ENCODE results near the gene TMEM179.

- no peak for TF ChIP-seq EZH2 (IDR thresholded peaks at IDR 0.05; ENCODE audit: insufficient read depth, poor library complexity, severe bottlenecking)
- TF ChIP-seq EZH2phosphoT487 (IDR thresholded peaks at IDR 0.05; ENCODE audit: insufficient read depth, low read depth) = no peak
These were observed 12.3 kb downstream of the TMEM179 start for GRCh38 chr14:104592292-104592672.

Data from GM23248 (cell line).